Activated CD4-positive, alpha-beta T cell treated with anti-CD3 and anti-CD28 coated beads for 1 hour (primary cell): ENCODE measurements around the gene B4GALNT1.
"Not testable (repeated sequence)": the region's sequence is repeated elsewhere in the genome, so short reads cannot be mapped to it uniquely, and the experiment has no call there.

ENCODE experiments used
- DNase-seq: peaks from one replicate; pipeline ENCODE4 v3.0.0-alpha.2; 2020

B4GALNT1 gene

GRCh38 chr12:57620245-57620935, 12.6 kb downstream of the B4GALNT1 start:
- DNase-seq = no peak

DNA sequence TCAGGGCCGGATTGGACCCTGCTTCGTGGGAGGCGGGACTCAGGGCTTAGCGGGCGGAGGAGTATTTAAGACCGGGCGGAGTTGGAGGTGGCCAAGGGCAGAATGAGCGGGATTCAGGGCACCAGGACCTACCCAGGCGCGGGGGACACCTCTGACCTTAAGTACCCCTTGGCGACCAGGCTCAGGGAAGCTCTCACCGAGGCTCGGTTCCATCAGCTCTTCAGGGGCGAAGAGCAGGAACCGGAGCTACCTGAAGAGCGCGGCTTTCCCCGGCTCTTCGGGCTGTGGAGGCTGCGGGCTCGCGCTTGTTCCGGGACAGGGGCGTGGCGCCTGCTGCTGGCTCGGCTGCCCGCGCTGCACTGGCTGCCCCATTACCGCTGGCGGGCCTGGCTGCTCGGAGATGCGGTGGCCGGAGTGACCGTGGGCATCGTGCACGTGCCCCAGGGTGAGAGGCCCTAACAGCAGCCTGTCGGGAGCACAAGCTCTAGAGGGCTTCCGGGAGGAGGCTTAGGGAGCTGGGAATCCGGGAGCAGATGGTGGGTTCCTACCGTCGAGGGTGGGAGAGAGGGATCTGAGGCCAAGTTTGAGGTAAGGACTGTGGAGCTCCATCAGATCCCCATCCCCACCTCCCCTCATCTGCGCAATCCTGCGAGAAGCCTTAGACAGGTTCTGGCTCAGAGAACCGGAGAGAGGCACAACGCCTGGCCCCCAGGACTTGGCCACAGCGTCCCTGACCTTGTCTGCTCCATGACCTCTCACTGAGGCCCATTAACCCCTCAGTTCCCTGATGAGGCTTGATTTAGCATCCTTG, 13.4 kb downstream of the B4GALNT1 start:
- no peak for DNase-seq

GRCh38 chr12:57618966-57619433, 14.0 kb downstream of the B4GALNT1 start:
- DNase-seq = no peak

- DNase-seq = not testable (repeated sequence)
Measured at GRCh38 chr12:57618431-57618830, 14.6 kb downstream of the B4GALNT1 start.

DNA sequence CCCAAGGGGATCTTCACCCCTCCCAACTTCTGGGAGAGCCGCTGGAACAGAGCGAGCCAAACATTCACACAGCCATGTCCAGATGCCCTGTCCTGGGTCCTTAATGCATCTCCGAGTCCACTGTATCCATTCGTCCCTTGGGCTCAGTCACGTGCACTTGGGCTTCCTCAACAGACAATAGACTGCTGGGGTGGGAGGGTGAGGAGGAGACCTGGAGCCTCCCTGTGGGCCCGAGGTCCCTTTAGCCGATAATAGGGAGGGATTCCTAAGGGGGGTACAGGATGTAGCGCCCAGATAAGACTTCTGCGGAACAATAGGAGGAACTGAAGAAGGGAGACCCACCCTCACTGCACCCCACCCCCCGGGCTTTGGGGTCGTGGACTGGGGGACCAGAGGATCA, 15.1 kb downstream of the B4GALNT1 start:
- no peak for DNase-seq

GRCh38 chr12:57616383-57617101, 16.5 kb downstream of the B4GALNT1 start:
- DNase-seq = no peak

- no peak for DNase-seq
Measured at GRCh38 chr12:57615637-57616036, 17.4 kb downstream of the B4GALNT1 start.

- DNase-seq = no peak
Measured at GRCh38 chr12:57614948-57615500, 18.0 kb downstream of the B4GALNT1 start.

GRCh38 chr12:57614178-57614947, 18.6 kb downstream of the B4GALNT1 start:
- DNase-seq = no peak

DNA sequence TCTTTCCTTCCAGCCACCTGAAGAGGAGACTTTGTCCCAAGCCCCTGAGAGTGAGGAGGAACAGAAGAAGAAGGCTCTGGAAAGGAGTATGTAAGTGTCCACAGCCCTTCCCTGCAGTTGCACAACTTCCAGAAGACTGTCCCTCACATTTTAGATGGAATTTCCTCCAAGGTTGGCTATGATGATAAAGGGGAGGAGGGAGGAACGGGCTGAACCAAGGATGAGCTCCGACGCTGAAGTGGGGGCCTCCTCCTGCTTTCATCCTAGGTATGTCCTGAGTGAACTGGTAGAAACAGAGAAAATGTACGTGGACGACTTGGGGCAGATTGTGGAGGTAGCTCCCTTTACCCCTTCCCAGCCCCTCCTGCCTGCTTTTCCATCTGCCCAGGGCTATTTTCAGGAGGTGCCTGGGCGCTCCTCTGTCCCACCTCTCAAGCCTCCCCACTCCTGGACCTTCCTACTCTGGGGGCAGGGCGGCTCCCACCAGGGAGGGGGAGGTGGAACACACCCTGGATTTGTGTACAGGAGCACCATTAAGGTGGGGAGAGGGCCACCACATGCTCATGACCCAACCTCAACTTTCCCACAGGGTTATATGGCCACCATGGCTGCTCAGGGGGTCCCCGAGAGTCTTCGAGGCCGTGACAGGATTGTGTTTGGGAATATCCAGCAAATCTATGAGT, 19.4 kb downstream of the B4GALNT1 start:
- DNase-seq = no peak

DNA sequence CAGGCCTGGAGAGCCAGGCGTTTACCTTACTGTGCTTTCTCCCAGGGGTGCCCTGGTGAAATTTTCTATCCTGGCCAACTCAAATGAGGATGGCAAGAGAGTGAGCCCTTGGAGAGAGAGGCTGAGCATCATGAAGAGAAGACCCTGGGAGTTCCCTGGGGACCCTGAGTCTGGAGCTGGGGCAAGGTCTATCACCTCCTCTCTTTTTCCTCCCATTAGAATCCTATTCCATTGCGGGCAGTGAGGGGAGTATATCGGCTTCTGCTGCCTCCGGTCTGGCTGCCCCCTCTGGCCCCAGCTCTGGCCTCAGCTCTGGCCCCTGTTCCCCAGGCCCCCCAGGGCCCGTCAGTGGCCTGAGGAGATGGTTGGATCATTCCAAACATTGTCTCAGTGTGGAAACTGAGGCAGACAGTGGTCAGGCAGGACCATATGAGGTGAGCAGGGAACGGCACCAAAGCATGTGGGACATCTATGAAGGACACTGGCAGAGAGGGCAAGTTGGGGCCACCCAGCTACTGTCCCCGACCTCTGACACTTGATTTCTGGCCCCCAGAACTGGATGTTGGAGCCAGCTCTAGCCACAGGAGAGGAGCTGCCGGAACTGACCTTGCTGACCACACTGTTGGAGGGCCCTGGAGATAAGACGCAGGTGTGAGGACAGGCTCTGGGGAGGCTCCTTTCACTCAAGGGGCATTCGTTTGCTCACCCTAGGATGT, 20.1 kb downstream of the B4GALNT1 start:
- DNase-seq = no peak

DNA sequence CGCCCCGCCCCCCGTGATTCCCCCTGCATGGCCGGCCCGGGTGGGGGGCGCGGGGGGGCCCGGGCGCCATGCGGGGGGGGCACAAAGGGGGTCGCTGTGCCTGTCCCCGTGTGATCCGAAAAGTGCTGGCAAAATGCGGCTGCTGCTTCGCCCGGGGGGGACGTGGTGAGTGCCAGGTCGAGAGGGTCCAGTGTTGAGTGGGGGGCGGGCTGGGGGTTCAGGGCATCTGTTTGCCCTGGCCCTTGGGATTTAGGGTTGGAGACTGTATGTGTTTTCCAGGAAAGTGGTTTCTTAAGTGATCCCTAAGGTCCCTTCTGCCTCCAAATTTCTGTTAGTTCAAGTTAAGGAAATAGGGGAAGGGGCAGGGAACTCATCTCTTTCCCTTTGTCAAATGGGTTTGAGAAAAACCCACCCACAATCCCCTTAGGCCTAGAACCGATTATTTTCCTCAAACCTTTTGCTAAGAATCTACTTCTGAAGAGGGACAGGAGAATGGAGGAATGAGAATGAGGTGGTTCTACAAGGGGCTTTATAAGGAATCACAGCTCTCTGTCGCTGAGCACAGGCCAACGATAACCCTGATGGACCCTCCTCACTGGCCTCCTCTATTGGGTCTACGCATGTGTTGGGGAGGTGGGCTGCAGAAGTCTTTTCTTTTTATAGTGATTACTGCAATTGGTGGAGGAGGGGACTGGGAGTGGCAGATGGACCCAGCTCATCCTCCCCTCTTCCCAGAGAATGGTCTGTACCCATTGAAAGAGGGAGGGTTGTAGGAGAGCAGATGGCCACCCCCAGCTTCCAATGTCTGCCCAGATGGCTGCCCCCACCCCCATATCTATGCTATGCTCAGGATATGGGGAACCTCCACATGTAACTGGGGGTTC, 20.9 kb downstream of the B4GALNT1 start:
- DNase-seq = no peak

GRCh38 chr12:57611108-57611826, 21.7 kb downstream of the B4GALNT1 start, which contains the start of gene ARHGEF25:
TSS of gene ARHGEF25 (plus strand) at chr12:57611435. CDS start at chr12:57611895, 460 bp downstream.
- DNase-seq = no peak

- DNase-seq = no peak
Measured at GRCh38 chr12:57610554-57611107, 22.4 kb downstream of the B4GALNT1 start.

GRCh38 chr12:57609781-57610553, 23.0 kb downstream of the B4GALNT1 start:
- no peak for DNase-seq

- DNase-seq = no peak
Measured at GRCh38 chr12:57609101-57609780, 23.8 kb downstream of the B4GALNT1 start.

GRCh38 chr12:57607958-57608663, 24.9 kb downstream of the B4GALNT1 start:
- DNase-seq = no peak
